ENCODE measurements around the gene COPS6. TPM values are rescaled to one million over a fixed set of nuclear protein-coding genes. Genes with fewer than 3 reads are reported as not detected.

The COPS6 gene
- polyA plus RNA-seq, 1 of the 3 experiments (the other 2 are of a cell fraction), result 435 TPM

DNA sequence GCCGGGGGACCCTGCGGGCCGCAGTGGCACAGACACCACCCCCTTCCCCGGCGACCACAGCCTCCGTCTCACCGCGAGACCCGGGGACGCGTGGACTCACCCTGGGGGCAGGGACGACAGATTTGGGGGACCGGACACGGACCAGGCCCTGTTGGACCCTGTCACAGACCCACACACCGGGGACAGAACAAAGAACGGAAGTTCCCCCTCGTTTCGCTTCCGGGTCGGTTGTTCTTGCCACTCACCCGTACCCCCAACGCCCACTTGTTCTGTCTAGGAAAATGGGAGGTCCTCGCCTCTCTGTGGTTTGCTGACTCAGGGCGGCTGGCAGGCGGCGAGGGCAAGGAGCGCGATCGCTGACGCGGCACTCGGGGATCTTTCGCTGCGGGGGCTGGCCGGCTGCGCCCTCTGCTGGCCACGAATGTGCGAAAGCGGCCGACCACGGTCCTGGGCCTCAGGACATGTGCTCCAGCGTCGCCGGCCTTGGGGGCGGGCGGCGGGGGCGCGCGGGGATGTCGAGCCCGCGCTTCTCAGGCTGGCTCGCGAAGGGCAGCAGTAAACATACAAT, 7.2 kb upstream of the COPS6 start, which contains the start of gene ZNF3 (continued):
- peak; percentile 9; the same call in 1 of the 2 replicates for TF ChIP-seq USF2 (IDR thresholded peaks at IDR 0.05; ENCODE audit: borderline replicate concordance, low read depth, low read length)
- TF ChIP-seq, protein P1, sequence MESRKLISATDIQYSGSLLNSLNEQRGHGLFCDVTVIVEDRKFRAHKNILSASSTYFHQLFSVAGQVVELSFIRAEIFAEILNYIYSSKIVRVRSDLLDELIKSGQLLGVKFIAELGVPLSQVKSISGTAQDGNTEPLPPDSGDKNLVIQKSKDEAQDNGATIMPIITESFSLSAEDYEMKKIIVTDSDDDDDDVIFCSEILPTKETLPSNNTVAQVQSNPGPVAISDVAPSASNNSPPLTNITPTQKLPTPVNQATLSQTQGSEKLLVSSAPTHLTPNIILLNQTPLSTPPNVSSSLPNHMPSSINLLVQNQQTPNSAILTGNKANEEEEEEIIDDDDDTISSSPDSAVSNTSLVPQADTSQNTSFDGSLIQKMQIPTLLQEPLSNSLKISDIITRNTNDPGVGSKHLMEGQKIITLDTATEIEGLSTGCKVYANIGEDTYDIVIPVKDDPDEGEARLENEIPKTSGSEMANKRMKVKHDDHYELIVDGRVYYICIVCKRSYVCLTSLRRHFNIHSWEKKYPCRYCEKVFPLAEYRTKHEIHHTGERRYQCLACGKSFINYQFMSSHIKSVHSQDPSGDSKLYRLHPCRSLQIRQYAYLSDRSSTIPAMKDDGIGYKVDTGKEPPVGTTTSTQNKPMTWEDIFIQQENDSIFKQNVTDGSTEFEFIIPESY (IDR thresholded peaks at IDR 0.05; ENCODE audit: borderline replicate concordance, low read depth), result 0 out of 2 replicates have a peak, but pooled peaks have one; percentile 85
- TF ChIP-seq YY1 (IDR thresholded peaks at IDR 0.05; ENCODE audit: low read depth), result no peak
- TF ChIP-seq NFIC (IDR thresholded peaks at IDR 0.05; ENCODE audit: borderline replicate concordance), result peak; percentile 56; the same call in 1 of the 2 replicates
- peak; percentile 85 for TF ChIP-seq RAD21 (IDR thresholded peaks at IDR 0.05; ENCODE audit: low read length)
- TF ChIP-seq FOXJ3 (CRISPR knock-in tag; IDR thresholded peaks at IDR 0.05), result peak; percentile 10; the same call in 1 of the 2 replicates
- peak; percentile 78 for TF ChIP-seq RCOR1 (IDR thresholded peaks at IDR 0.05; ENCODE audit: low read length)
- no peak for TF ChIP-seq FOXM1 (IDR thresholded peaks at IDR 0.05; ENCODE audit: low read depth)
- no peak for TF ChIP-seq IRF3 (IDR thresholded peaks at IDR 0.05; ENCODE audit: low read depth, low read length)
- peak; percentile 97 for TF ChIP-seq MXI1 (IDR thresholded peaks at IDR 0.05; ENCODE audit: low read depth, low read length)
- TF ChIP-seq POLR2AphosphoS5 (IDR thresholded peaks at IDR 0.05; ENCODE audit: low read depth, low read length), result peak; percentile 97
- TF ChIP-seq CHD2 (IDR thresholded peaks at IDR 0.05; ENCODE audit: low read length, partially characterized antibody), result peak; percentile 94
- TF ChIP-seq, protein P2, sequence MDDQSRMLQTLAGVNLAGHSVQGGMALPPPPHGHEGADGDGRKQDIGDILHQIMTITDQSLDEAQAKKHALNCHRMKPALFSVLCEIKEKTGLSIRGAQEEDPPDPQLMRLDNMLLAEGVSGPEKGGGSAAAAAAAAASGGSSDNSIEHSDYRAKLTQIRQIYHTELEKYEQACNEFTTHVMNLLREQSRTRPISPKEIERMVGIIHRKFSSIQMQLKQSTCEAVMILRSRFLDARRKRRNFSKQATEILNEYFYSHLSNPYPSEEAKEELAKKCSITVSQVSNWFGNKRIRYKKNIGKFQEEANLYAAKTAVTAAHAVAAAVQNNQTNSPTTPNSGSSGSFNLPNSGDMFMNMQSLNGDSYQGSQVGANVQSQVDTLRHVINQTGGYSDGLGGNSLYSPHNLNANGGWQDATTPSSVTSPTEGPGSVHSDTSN (IDR thresholded peaks at IDR 0.05), result peak; percentile 96
- TF ChIP-seq, protein P3, sequence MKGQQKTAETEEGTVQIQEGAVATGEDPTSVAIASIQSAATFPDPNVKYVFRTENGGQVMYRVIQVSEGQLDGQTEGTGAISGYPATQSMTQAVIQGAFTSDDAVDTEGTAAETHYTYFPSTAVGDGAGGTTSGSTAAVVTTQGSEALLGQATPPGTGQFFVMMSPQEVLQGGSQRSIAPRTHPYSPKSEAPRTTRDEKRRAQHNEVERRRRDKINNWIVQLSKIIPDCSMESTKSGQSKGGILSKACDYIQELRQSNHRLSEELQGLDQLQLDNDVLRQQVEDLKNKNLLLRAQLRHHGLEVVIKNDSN (IDR thresholded peaks at IDR 0.05; ENCODE audit: borderline replicate concordance, low read depth), result peak; percentile 44; the same call in 1 of the 2 replicates
- peak; percentile 22; the same call in 1 of the 2 replicates for TF ChIP-seq JUND (IDR thresholded peaks at IDR 0.05)
- TF ChIP-seq TEAD4 (IDR thresholded peaks at IDR 0.05; ENCODE audit: borderline replicate concordance, insufficient read depth), result 0 out of 2 replicates have a peak, but pooled peaks have one; percentile 39
- peak; percentile 79; the same call in 1 of the 2 replicates for TF ChIP-seq FOSL2 (IDR thresholded peaks at IDR 0.05; ENCODE audit: borderline replicate concordance, low read depth)
- TF ChIP-seq EZH2phosphoT487 (IDR thresholded peaks at IDR 0.05; ENCODE audit: borderline replicate concordance, low read depth), result no peak
- TF ChIP-seq SMC3 (IDR thresholded peaks at IDR 0.05; ENCODE audit: low read depth, low read length), result peak; percentile 97
- no peak for TF ChIP-seq GATA2 (CRISPR knock-in tag; IDR thresholded peaks at IDR 0.05)
- TF ChIP-seq TAF1 (IDR thresholded peaks at IDR 0.05; ENCODE audit: borderline replicate concordance, low read depth, low read length), result peak; percentile 95; the same call in 1 of the 2 replicates
- TF ChIP-seq RXRA (IDR thresholded peaks at IDR 0.05; ENCODE audit: borderline replicate concordance, low read depth), result no peak

All from SK-N-SH (cell line).